HepG2 (cell line): ENCODE data around the gene SLC9A5. TPM values are rescaled to one million over a fixed set of nuclear protein-coding genes. Genes with fewer than 3 reads are reported as not detected.

ENCODE experiments used
- AHDC1 ChIP-seq: sonication (generic); formaldehyde crosslinking; IDR thresholded peaks from 2 replicates; pipeline ENCODE4 v1.5.1; 2020; ENCODE audit warnings: mild to moderate bottlenecking, missing genetic modification reagents, borderline replicate concordance
- ARNT2 ChIP-seq: sonication (generic); formaldehyde crosslinking; IDR thresholded peaks from 2 replicates; pipeline ENCODE4 v1.8.0; 2022; ENCODE audit warnings: mild to moderate bottlenecking, low read depth, missing genetic modification reagents, moderate library complexity
- DMTF1 ChIP-seq: sonication (generic); formaldehyde crosslinking; IDR thresholded peaks from 2 replicates; pipeline ENCODE4 v1.4.0; 2020; ENCODE audit warnings: mild to moderate bottlenecking, missing genetic modification reagents
- ESRRA ChIP-seq: sonication (generic); formaldehyde crosslinking; IDR thresholded peaks from 2 replicates; pipeline ENCODE4 v1.5.1; 2020; ENCODE audit warnings: mild to moderate bottlenecking, low read depth, missing genetic modification reagents
- JARID2 ChIP-seq: sonication (generic); formaldehyde crosslinking; IDR thresholded peaks from 2 replicates; pipeline ENCODE4 v1.8.1; 2023; ENCODE audit warnings: missing genetic modification reagents, inconsistent platforms; ENCODE audit not compliant: insufficient replicate concordance
- MXD4 ChIP-seq: IDR thresholded peaks from 2 replicates; pipeline ENCODE4 v1.6.1; 2016; ENCODE audit warnings: mild to moderate bottlenecking, missing biosample characterization, missing genetic modification reagents
- SAFB2 ChIP-seq: sonication (generic); formaldehyde crosslinking; IDR thresholded peaks from 2 replicates; pipeline ENCODE4 v1.5.1; 2020; ENCODE audit warnings: missing genetic modification reagents, low read depth, mild to moderate bottlenecking, borderline replicate concordance
- SCMH1 ChIP-seq: sonication (generic); formaldehyde crosslinking; IDR thresholded peaks from 2 replicates; pipeline ENCODE4 v1.9.0; 2021; ENCODE audit warnings: missing genetic modification reagents, mild to moderate bottlenecking, borderline replicate concordance
- ZC3H4 ChIP-seq: sonication (generic); formaldehyde crosslinking; IDR thresholded peaks from 2 replicates; pipeline ENCODE4 v1.4.0; 2020; ENCODE audit warnings: missing genetic modification reagents, borderline replicate concordance
- ZNF138 ChIP-seq: sonication (generic); formaldehyde crosslinking; IDR thresholded peaks from 2 replicates; pipeline ENCODE4 v1.5.0; 2020; ENCODE audit warnings: mild to moderate bottlenecking, low read depth, missing genetic modification reagents
- ZNF280B ChIP-seq: sonication (generic); formaldehyde crosslinking; IDR thresholded peaks from 2 replicates; pipeline ENCODE4 v1.5.0; 2020; ENCODE audit warnings: missing genetic modification reagents, mild to moderate bottlenecking, borderline replicate concordance
- ZNF512 ChIP-seq: sonication (generic); formaldehyde crosslinking; IDR thresholded peaks from 2 replicates; pipeline ENCODE4 v1.4.0; 2020; ENCODE audit warnings: mild to moderate bottlenecking, missing genetic modification reagents
- ZNF777 ChIP-seq: sonication (generic); formaldehyde crosslinking; IDR thresholded peaks from 2 replicates; pipeline ENCODE4 v1.4.0; 2020; ENCODE audit warnings: missing genetic modification reagents
- ZNF784 ChIP-seq: sonication (generic); formaldehyde crosslinking; IDR thresholded peaks from 2 replicates; pipeline ENCODE4 v1.5.1; 2020; ENCODE audit warnings: missing genetic modification reagents, mild to moderate bottlenecking, borderline replicate concordance
- ZSCAN31 ChIP-seq: sonication (generic); formaldehyde crosslinking; IDR thresholded peaks from 2 replicates; pipeline ENCODE4 v1.5.0; 2020; ENCODE audit warnings: low read depth, mild to moderate bottlenecking, missing genetic modification reagents
- polyA plus RNA-seq, 8 experiments: library from polyadenylated mRNA; depleted of rRNA in 3 of 8; stranded (reverse) in 7 of 8; unstranded in 1 of 8; fragments of >200 nt; fragmentation: Illumina TruSeq in 4 of 8; extraction: Trizol in 4 of 8; gene quantifications; 2 replicates each; pipeline versions ENCODE4 v1.2.1 to v1.2.3, GENCODE V29; 2011 to 2016; ENCODE audit warnings: low read depth in 4 of 8, missing spikeins in 1 of 8, mixed read lengths in 1 of 8; ENCODE audit not compliant: insufficient read depth in 1 of 8
- total RNA-seq, 5 experiments: library from RNA; depleted of rRNA; stranded (reverse); fragments of >200 nt; fragmentation: Illumina TruSeq; extraction: Trizol; gene quantifications; 2 replicates each; pipeline ENCODE4 v1.2.3, GENCODE V29; 2016; ENCODE audit warnings: low read depth in 1 of 5

The SLC9A5 gene
- total and polyA plus RNA-seq, 2 of the 13 experiments (the other 11 are each of a cell fraction or from before 2014, with no cell fraction given): 0.58 to 1.4 TPM

GRCh38 chr16:67279296-67280089 is 30.7 kb downstream of the SLC9A5 start, which contains the start of gene PLEKHG4 (continued):
- peak; percentile 31; the same call in 1 of the 2 replicates for TF ChIP-seq ESRRA
- no peak; the same call in 1 of the 2 replicates for TF ChIP-seq AHDC1 (CRISPR knock-in tag)
- no peak for TF ChIP-seq ZNF512 (CRISPR knock-in tag)
- no peak for TF ChIP-seq ZNF784 (CRISPR knock-in tag)
- TF ChIP-seq SAFB2 (CRISPR knock-in tag): peak; percentile 91
- peak; percentile 90 for TF ChIP-seq ZSCAN31 (CRISPR knock-in tag)
- peak; percentile 76 for TF ChIP-seq MXD4
- TF ChIP-seq ARNT2 (CRISPR knock-in tag): peak; percentile 78
- TF ChIP-seq ZNF138 (CRISPR knock-in tag): peak; percentile 42; the same call in 1 of the 2 replicates
- no peak for TF ChIP-seq ZNF280B (CRISPR knock-in tag)
- TF ChIP-seq JARID2 (CRISPR knock-in tag): no peak
- no peak for TF ChIP-seq SCMH1 (CRISPR knock-in tag)
- 0 out of 2 replicates have a peak, but pooled peaks have one; percentile 46 for TF ChIP-seq DMTF1 (CRISPR knock-in tag)
- peak; percentile 100 for TF ChIP-seq ZNF777 (CRISPR knock-in tag)
- TF ChIP-seq ZC3H4 (CRISPR knock-in tag): no peak
